ENCODE data around the gene RERE. TPM values are rescaled to one million over a fixed set of nuclear protein-coding genes. Genes with fewer than 3 reads are reported as not detected.

The RERE gene
- total RNA-seq, 1 donor = 55.0 TPM

GRCh38 chr1:8570465-8570864 is 247.0 kb downstream of the RERE start:
- Histone ChIP-seq H3K27me3 (ENCODE audit: insufficient read depth, low read length) (no peaks in the 10 kb centered on the region), H3K27ac (ENCODE audit: low read depth, low read length) (no peak overlapping the region)
- DNase-seq (ENCODE audit: insufficient read length, low spot score, missing footprints) = no peak

GRCh38 chr1:8569242-8569641 is 248.2 kb downstream of the RERE start:
- Histone ChIP-seq H3K4me3 (ENCODE audit: insufficient read depth, low read length) (no peak overlapping the region), H3K9me3 (ENCODE audit: low read depth, low read length) (no peaks in the 10 kb centered on the region), H3K4me2 (ENCODE audit: insufficient read depth, low read length) (no peak overlapping the region), H3K27ac (ENCODE audit: low read depth, low read length) (no peak overlapping the region), H3K36me3 (ENCODE audit: insufficient read depth, low read length) (no peaks in the 10 kb centered on the region), H3K27me3 (ENCODE audit: insufficient read depth, low read length) (no peaks in the 10 kb centered on the region), H4K20me1 (ENCODE audit: insufficient read depth, low read length) (no peaks in the 10 kb centered on the region), H3K4me1 (ENCODE audit: insufficient read depth, low read length) (peaks cover 17% of the 10 kb centered on the region), H2AFZ (ENCODE audit: low read length) (no peak overlapping the region), H3K79me2 (ENCODE audit: insufficient read depth, low read length) (peaks cover 5% of the 10 kb centered on the region)
- no peak for DNase-seq (ENCODE audit: insufficient read length, low spot score, missing footprints)
- TF ChIP-seq CTCF (IDR thresholded peaks at IDR 0.05; ENCODE audit: extremely low read depth, low read depth, low read length) = no peak

More at GRCh38 chr1:8570465-8570864, 247.0 kb downstream of the RERE start:
- Histone ChIP-seq H4K20me1 (ENCODE audit: insufficient read depth, low read length) (no peaks in the 10 kb centered on the region), H3K79me2 (ENCODE audit: insufficient read depth, low read length) (peaks cover 5% of the 10 kb centered on the region), H3K4me2 (ENCODE audit: insufficient read depth, low read length) (no peak overlapping the region), H3K4me3 (ENCODE audit: insufficient read depth, low read length) (no peak overlapping the region), H2AFZ (ENCODE audit: low read length) (no peak overlapping the region), H3K4me1 (ENCODE audit: insufficient read depth, low read length) (peaks cover 17% of the 10 kb centered on the region), H3K9me3 (ENCODE audit: low read depth, low read length) (no peaks in the 10 kb centered on the region), H3K36me3 (ENCODE audit: insufficient read depth, low read length) (no peaks in the 10 kb centered on the region)
- TF ChIP-seq CTCF (IDR thresholded peaks at IDR 0.05; ENCODE audit: extremely low read depth, low read depth, low read length) = no peak

GRCh38 chr1:8568837-8569236 is 248.6 kb downstream of the RERE start:
- H3K4me3 ChIP-seq (ENCODE audit: insufficient read depth, low read length) = no peak overlapping the region
- no peak overlapping the region for H3K4me2 ChIP-seq (ENCODE audit: insufficient read depth, low read length)
- TF ChIP-seq CTCF (IDR thresholded peaks at IDR 0.05; ENCODE audit: extremely low read depth, low read depth, low read length) = no peak
- H2AFZ ChIP-seq (ENCODE audit: low read length) = no peak overlapping the region
- DNase-seq (ENCODE audit: insufficient read length, low spot score, missing footprints) = no peak
- H3K27ac ChIP-seq (ENCODE audit: low read depth, low read length) = no peak overlapping the region
- peaks cover 19% of the 10 kb centered on the region for H3K4me1 ChIP-seq (ENCODE audit: insufficient read depth, low read length)
- H3K36me3 ChIP-seq (ENCODE audit: insufficient read depth, low read length) = no peaks in the 10 kb centered on the region
- peaks cover 7% of the 10 kb centered on the region for H3K79me2 ChIP-seq (ENCODE audit: insufficient read depth, low read length)
- H4K20me1 ChIP-seq (ENCODE audit: insufficient read depth, low read length) = no peaks in the 10 kb centered on the region
- no peaks in the 10 kb centered on the region for H3K27me3 ChIP-seq (ENCODE audit: insufficient read depth, low read length)
- no peaks in the 10 kb centered on the region for H3K9me3 ChIP-seq (ENCODE audit: low read depth, low read length)

GRCh38 chr1:8567146-8567545 is 250.3 kb downstream of the RERE start:
- H3K36me3 ChIP-seq (ENCODE audit: insufficient read depth, low read length) = no peaks in the 10 kb centered on the region
- no peak for DNase-seq (ENCODE audit: insufficient read length, low spot score, missing footprints)
- H3K4me3 ChIP-seq (ENCODE audit: insufficient read depth, low read length) = no peak overlapping the region
- H3K4me2 ChIP-seq (ENCODE audit: insufficient read depth, low read length) = no peak overlapping the region
- H4K20me1 ChIP-seq (ENCODE audit: insufficient read depth, low read length) = no peaks in the 10 kb centered on the region
- H3K4me1 ChIP-seq (ENCODE audit: insufficient read depth, low read length) = peaks cover 22% of the 10 kb centered on the region
- peaks cover 12% of the 10 kb centered on the region for H3K79me2 ChIP-seq (ENCODE audit: insufficient read depth, low read length)
- no peak overlapping the region for H2AFZ ChIP-seq (ENCODE audit: low read length)
- TF ChIP-seq CTCF (IDR thresholded peaks at IDR 0.05; ENCODE audit: extremely low read depth, low read depth, low read length) = no peak
- no peak overlapping the region for H3K27ac ChIP-seq (ENCODE audit: low read depth, low read length)
- no peaks in the 10 kb centered on the region for H3K9me3 ChIP-seq (ENCODE audit: low read depth, low read length)
- H3K27me3 ChIP-seq (ENCODE audit: insufficient read depth, low read length) = no peaks in the 10 kb centered on the region

Measured in osteoblast (primary cell).